Stimulated activated CD4-positive, alpha-beta T cell treated with anti-CD3 and anti-CD28 coated beads, TNF-alpha, amount 100 ng/mL, for 24 hours (primary cell): ENCODE results near the gene COL12A1.

ENCODE experiments used
- DNase-seq, 3 experiments: peaks; one replicate each; pipeline ENCODE4 v3.0.0-alpha.2; 2020; ENCODE audit warnings: low read depth in 3 of 3

The COL12A1 gene

DNA sequence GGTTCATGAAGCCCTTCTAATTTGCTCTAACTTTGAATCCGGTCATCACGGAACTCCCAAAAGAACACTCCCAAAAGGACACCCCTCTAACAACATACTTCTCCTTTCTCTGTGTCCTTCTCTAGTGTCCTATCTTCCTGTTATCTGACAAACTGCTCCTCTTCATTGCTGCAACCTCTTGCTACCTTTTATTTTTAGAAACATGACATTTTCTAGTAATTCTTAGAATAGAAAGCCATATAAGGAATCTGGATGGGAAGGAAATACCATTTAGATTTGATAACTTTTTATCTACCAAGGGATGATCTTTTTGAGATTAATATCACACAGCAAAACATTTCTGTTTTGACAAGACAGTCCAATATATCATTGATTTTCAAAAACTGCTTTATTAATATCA lies 63.1 kb downstream of the COL12A1 start:
- DNase-seq, result no peak

DNA sequence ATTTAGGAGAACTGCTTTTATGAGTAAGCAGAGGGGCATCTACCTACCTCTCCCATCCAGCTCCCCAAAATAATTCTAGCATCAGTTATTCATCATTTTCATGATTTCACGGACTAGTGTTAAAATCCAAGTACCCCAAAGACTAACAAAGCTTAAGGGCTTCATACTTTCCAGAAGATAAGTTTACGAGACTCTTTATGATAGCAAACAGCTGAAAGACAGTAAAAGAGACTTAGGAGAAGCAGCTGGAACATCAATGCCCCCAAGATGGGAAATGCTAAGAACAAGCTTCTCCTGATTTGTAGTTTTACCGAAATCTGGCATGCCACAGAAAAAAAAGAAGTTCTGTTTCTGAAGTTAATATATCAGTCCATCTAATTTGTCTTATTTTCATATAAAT lies 70.0 kb downstream of the COL12A1 start:
- no peak for DNase-seq

DNA sequence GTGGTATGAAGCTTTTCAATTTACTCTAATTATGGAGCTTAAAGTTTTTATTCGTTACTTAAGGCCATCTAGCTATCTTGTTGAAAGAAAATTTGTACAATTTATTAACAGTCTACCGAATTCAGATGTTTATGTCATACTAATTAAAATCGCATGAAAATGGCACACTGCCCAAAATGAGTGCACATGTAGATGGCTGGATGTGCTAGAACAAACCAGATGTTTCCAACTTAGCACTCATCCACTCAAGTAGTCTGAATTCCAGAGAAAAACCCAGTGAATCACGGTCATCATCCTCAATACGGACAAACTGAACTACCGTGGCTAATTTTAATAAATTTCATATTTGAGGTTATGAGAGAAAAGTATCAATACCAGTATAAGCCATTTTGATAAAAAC lies 70.4 kb downstream of the COL12A1 start:
- no peak for DNase-seq

DNA sequence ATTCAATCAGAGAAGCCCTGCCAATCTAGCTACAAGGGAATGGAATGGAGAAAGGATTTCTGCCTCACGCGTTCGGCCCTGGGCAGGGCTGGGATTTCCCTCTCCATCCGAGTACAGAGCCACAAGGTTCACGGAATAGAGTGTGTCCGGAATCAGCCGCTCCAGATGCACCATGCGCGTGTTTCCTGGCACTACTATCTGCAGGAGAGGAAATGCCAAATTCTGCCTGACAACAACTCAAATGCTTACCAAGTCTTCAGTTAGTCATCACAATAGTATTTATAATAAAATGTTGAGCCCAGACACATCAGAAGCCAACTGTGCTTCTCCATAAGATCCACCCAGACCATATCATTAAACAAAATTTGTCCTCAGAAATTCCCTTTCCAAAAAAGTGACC lies 75.1 kb downstream of the COL12A1 start:
- no peak for DNase-seq

DNA sequence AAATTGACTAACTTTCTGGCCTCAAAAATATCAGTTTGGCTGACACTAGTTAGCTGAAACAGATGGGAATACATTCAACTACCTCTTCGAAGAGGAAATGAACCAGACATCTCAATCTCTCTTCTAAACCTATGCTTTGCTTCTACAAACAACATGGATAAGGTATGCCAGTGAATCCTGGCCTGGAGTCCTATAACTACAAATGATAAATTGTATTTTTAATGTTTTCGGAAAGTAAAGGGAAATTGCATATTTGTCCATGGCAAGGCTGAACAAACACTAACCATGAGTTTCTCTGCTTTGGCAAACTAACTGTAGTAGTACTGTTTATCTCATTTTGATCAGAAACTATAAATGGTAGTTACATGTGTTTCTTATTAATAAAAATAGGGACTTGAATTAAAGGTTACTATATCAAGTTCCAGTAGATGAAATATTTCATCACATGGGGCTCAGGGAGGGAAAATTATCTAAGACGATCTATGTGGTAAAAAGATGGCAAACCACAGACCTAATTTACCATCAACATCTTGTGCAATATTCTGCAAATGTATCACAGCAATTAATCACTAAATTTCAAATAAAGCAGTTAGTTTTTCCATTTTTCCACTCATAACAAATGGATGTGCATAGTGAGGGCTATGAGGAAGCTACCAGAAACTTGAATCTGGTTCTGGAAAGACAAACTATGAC lies 76.8 kb downstream of the COL12A1 start:
- DNase-seq, result no peak

DNA sequence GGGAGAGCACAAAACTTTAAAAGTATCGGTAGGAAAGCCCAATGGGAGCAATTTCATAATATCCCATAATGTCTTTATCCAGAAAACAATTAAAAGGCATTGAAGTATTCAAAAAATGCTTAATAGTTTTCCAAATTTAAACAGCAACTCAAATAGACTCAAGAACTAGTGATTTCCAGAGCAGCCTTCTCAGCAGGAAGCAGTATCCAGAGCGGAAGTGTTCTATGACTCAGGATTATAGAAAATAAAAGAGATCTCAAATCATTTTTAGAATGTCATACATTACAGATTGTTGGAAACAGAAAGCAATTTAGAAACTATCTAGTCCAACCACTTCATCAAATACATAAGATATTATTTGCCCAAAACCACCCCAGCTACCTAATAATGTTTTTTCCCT lies 79.3 kb downstream of the COL12A1 start:
- no peak for DNase-seq

DNA sequence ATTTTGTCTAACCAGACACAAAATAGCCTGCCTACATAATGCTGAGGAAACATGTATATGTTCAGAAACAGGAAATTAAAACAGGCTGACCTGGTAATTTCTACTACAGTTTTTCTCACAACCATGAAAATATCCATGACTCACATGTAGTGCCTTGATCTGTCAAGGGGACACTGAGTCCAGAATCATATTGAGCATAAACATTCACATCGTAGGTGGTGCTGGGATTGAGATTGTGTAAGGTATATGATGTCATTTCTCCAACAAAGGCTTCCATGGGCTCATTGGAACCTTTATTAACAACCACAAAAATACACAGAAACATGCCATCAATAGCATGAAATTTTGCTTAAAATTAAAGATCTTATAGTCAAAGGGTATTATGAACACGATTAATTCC lies 80.9 kb downstream of the COL12A1 start:
- DNase-seq, result no peak

DNA sequence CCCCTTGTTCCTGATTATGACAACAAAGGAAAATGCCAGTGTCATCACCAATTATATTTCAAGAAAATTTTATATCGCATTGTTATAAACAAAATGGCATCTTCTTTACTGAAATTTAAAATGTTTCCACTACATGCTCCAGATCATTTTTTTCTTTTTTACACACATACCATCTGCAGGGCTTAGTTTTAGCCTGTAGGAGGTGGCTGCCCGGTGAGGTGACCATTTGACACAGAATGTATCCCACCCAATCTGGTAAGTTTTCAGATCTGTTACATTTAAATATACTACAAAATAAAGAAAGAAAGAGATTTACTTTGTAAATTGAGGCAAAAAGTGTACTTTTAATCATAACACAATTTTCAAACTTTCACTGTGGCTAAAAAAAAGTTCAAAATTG lies 81.8 kb downstream of the COL12A1 start:
- no peak for DNase-seq

DNA sequence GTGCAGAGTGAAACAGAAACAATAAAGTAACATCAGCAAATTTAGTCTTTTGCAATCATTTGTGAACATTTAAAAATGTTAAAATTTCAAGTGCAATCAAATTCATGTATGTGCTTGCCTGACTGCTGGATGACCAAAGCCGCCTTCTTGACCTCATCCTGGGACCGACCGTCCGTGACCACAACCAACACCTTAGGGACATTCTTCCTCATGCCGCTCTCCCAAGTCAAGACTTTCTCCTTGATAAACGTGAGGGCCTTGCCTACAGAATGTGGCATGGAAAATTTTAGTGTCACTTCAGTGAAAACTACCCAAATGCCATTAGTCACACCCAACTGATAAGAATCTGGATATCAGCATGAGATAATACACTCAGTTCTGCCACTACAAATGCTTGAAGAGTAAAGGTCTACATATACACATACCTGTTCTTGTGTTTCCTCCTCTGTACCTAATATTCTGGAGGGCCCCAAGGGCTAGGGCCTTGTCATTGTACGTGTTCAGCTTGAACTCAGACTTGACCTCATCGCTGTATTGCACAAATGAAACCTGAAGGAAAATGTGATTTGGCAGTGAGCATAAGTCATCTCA lies 86.8 kb downstream of the COL12A1 start:
- DNase-seq, result no peak

DNA sequence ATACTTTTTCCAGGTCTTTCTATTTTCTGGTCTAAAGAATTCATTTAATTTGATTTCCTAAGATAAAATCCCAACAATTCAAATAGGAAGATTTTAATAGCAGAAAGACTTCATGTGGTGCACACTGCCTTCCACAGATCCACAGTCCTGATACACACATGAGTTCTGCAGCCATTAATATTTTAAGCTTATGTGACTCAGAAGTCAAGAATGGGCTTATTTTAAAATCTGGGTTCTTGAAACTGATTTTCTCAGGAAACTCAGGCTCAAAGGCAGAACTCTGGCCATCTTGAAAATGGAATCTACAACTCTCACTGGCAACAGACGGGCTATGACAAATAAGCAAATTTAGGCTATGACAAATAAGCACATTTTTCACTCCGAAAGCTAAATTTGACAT lies 88.2 kb downstream of the COL12A1 start:
- DNase-seq, result no peak

DNA sequence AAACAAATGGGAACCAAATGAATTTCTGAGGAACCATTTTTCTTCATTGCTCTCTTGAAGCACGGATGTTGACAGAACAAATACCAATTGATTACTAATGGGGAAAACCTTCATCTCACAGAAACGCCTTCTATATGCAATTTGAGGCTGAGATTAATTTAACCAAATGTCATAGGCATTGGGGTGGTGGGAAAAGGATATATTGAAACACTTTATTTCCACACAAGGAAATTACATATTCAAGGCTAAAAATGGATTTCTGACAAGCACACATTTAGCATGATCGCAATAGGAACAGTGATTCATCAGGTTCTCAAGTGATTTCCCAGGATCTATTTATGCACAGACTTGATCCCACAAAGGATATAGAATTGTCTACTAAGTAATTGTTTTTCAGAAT lies 88.9 kb downstream of the COL12A1 start:
- DNase-seq, result no peak

DNA sequence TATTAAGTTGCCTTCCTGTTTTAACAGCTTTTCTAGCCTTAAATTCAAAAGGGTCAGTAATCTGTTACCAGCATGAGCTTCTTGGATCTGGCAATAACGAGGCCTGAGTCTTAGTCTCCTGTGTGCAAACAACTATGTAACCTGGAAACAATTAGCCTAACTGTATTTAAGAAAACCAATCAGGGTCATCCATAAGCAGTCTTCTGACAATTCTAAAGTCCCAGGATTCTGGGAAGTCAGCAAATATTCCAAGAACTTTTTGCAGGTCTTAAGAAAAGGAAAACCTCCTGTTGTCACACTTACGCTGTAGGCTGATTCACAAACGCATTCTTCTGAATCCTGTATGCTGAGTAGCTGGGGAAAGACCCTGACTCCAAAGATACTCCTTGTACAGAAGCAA lies 90.4 kb downstream of the COL12A1 start:
- DNase-seq, result no peak

DNA sequence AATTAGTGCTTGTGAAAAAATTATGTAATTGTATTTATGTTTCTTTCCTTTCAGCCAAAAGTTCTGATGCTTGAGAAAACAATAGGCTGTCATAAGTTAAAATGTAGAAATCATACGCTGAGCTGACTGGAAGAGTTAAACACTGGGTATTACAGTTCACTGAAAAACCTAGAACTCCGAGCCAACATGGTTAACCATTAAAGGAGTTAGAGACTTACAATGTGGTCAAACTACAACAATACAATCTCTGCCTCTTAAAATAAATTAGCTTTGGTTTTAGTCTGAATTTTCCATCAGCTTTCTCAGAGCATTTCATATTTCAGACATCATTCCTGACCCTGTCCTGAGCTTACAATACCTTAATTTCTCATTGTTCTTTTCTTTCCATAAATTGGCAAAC lies 91.0 kb downstream of the COL12A1 start:
- no peak for DNase-seq

DNA sequence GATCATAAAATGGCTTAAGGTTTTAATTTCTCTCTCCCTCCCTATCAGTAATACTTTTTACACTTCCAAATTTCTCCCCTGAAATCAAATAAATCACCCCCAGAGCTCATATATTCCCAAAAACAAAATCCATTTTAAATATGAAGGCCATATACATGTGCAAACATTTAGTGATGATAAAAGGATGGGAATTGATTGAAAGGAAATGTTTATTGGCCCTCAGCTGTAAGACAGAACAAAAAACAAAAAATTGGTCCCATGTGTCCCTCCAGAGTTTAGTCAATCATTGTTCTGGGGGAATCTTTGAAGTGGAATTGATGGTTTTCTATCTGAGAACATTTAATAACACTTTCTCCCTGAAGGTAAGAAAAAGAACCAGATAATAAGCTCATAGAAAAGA lies 91.7 kb downstream of the COL12A1 start:
- DNase-seq, result no peak

DNA sequence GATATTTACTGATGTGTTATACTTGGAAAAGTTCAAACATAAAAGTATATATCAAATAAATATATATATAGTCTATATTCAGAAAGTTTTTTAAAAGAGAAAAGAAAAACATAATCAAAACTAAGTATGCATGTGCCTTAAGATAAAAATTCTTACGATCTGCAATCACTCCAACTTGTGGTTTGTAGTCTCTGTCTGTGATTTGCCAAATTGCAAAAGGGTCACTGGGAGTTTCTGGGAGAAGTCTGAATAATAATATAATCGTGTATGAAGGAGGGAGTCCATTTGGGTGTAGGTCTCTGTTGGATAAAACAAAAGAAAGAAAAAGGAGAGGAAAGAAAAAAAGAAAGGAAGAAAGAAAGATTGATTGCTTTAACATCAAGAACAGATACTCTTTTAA lies 92.4 kb downstream of the COL12A1 start:
- no peak for DNase-seq

DNA sequence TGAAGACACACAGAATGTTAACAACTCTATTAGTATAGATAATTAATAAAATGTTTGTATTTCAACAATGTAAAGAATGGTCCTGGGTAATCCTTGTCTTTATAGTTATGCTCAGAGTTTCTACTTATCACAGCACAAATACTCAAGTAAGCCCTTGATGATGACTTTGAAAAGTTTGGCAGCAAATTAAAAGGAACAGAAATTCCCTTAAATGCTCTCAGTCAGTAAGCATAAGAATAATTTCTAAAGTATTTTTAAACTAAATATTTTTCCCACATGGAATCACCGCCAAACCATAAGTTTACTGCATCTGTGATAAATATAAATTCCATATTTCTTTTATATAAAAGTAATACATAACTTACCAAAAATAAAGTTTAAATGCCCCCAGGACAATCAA lies 96.1 kb downstream of the COL12A1 start:
- DNase-seq, result no peak

DNA sequence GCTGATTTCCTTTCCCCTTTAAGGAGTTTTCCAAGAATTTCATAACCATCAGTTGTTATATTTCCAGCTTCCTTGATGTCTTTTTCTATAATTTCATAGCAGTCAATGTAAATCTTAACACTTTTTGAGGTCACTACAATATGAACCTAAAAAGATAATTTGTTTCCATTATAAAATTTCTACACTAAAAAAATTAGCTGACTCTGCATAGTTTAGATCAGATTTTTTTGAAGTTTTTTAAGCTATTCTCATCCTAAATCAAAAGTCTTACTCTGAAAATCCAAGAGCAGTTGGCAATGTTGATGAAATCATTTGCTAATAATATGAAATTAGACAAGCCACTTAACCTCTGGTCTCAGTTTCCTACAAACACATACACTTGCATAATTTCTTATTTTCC lies 96.8 kb downstream of the COL12A1 start:
- DNase-seq, result no peak

DNA sequence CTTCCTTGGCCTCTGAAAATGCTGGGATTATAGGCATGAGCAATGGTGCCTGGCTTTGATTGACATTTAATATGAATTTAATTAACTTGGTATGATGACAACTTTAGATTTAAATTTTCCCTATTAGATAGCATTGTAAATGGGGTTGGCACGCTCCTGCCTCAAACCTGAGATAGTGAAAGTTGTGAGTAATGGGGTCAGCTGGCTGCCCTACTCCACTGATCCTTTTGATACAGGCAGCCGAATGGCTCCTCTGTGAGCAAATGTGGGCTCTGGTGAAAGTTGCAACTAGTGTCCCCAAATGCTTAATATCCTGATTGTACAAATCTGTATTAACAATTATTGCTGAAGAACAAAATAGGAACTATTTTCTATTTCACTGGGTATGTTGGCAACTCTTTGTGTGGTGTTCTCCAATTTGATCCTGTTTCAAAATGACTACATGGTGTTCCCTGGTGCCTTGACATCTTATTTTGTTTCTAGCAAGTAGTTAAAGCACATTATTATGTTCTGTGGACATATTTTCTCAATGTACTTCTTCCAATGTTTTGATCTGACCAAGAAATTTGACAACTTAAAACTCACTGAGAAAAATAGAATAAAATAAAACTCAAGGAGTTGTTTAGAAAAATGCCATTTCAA lies 97.4 kb downstream of the COL12A1 start:
- no peak for DNase-seq

DNA sequence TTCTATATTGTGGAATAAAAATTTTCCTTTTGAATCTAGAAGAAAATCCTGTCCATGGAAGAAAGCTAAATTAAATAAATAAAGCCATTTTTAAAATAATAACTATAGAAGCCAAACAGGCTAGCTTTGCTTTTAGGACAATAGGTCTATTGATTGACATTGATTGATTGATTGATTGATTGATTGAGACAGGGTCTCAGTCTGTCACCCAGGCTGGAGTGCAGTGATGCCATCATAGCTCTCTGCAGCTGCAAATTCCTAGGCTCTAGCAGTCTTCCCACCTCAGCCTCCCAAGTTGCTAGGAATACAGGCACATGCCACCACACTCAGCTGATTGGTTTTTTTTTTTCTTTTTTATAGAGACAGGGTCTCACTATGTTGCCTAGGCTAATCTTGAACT lies 97.9 kb downstream of the COL12A1 start:
- no peak for DNase-seq

DNA sequence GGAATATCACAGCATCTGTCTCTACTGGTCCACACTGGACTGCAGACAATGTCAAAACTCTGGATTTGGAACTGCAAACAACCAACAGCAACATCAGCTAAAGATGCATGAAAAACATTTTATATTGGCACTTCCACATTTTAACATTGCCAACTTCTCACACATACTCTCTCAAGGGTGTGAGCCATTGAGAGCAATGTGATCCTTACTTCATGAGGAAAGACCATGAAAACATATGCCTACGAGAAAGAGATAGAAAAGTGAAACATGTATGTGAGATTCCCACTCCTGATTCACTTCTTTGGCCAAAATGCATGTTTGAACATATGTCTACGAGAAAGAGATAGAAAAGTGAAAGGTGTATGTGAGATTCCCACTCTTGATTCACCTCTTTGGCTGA lies 99.4 kb downstream of the COL12A1 start:
- no peak for DNase-seq

DNA sequence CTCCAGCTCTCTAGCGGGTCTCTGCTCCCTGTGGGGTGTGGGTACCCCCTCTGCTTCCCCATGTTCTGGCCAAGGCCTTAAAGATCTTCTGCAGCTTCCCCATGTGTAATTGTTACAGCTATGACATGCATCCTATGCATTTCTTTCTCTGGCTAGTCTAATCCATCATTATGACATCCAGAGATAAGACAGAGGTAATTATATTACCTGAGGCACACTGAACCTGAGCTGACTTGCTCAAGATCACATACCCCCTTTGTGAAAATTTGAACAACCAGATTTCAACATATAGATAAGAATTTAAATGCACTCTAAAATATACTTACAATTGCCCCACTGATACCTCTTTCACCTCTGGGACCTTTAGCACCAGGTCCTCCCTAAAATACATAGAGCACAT lies 102.4 kb downstream of the COL12A1 start:
- DNase-seq, result no peak

DNA sequence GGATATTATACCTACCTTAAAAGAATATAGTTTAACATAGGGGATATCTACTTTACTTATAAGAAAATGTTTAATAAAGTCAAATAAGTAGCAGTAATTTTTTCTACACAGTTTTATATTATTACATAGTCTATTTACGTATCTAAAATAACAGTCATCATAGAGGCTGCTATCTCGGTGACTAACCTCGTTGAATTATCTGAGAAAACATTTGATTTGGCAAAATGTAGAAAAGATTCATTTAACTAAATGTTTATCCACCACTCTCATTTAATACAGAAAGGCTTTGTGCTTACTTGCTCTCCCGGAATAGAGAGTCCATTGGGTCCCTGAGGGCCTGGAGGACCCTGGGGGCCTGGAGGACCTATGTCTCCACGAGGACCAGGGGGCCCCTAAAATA lies 103.6 kb downstream of the COL12A1 start:
- no peak for DNase-seq

DNA sequence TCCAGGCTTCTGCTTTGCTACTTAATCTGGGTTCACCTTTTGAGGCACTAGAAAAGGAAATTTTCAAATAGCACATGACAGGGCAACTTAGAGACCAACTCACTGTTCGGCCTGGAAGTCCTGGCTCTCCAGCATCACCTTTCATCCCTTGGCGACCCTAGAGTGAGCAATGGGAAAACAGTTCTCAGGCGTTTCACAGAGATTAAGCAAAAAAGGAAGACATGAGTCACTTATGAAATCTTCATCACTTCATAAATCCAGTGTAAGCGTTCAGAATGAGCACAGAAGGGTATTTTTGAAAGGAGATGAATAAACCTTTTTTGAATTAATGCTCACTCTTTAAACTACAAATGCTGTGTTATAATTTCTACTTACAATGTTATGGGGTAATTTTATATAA lies 104.0 kb downstream of the COL12A1 start:
- no peak for DNase-seq

DNA sequence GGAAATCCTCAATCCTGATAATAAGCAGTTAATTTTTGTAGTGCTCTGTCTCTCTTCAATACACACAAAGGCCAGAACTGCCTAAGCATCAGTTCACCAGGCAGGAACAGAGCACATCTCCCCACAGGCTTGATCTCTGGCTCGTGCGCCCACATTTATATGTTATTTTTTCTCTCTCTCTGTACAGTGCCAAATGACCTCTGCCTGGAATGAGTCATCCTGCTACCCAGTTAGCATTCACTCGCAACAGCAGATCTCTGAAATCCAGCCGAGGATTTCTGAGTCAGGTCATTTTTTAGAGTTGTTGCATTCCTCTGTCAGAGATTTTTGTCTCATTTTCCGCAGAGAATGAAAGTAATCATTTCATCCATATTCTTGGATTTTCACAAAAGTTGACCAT lies 107.1 kb downstream of the COL12A1 start:
- no peak for DNase-seq
